HepG2 (cell line): ENCODE data around the gene USP10. TPM values are rescaled to one million over a fixed set of nuclear protein-coding genes. Genes with fewer than 3 reads are reported as not detected.

Experiments
- FLYWCH1 ChIP-seq: sonication (generic); formaldehyde crosslinking; IDR thresholded peaks from 2 replicates; pipeline ENCODE4 v1.8.1; 2023; ENCODE audit warnings: mild to moderate bottlenecking, missing genetic modification reagents
- HHEX ChIP-seq: IDR thresholded peaks from 2 replicates; pipeline ENCODE4 v1.6.1; 2016; ENCODE audit warnings: control low read depth
- KLF16 ChIP-seq, 2 experiments: sonication (generic) in 1 of 2; formaldehyde crosslinking in 1 of 2; IDR thresholded peaks; 2 replicates each; pipeline versions ENCODE4 v1.6.1 to v1.8.0; 2016 to 2023; ENCODE audit warnings: missing genetic modification reagents in 2 of 2, missing compliant biosample characterization in 1 of 2
- MXI1 ChIP-seq: IDR thresholded peaks from 3 replicates; pipeline ENCODE4 v1.6.1; 2012; ENCODE audit warnings: low read depth, low read length, inconsistent platforms, borderline replicate concordance
- NR2F1 ChIP-seq, 2 experiments: fragments of 450-650 bp in 1 of 2; formaldehyde crosslinking in 1 of 2; IDR thresholded peaks; 2 replicates each; pipeline versions ENCODE4 v1.5.0 to v1.6.1; 2016 to 2020; ENCODE audit warnings: mild to moderate bottlenecking in 1 of 2, missing compliant biosample characterization in 1 of 2, missing genetic modification reagents in 1 of 2, moderate library complexity in 1 of 2
- POGZ ChIP-seq: sonication (generic); formaldehyde crosslinking; IDR thresholded peaks from 2 replicates; pipeline ENCODE4 v1.4.0; 2020; ENCODE audit warnings: mild to moderate bottlenecking, missing genetic modification reagents
- SALL2 ChIP-seq: sonication (generic); formaldehyde crosslinking; IDR thresholded peaks from 2 replicates; pipeline ENCODE4 v1.8.1; 2023; ENCODE audit warnings: mild to moderate bottlenecking, missing genetic modification reagents, inconsistent platforms
- TCF12 ChIP-seq, 2 experiments: fragments of 450-650 bp in 1 of 2; sonication (generic) in 1 of 2; formaldehyde crosslinking in 1 of 2; IDR thresholded peaks; 2 replicates each; pipeline versions ENCODE4 v1.6.1 to v1.8.0; 2017 to 2022; ENCODE audit warnings: antibody characterized with exemption in 1 of 2, mild to moderate bottlenecking in 1 of 2, missing genetic modification reagents in 1 of 2, moderate library complexity in 1 of 2
- YEATS4 ChIP-seq: sonication (generic); formaldehyde crosslinking; IDR thresholded peaks from 2 replicates; pipeline ENCODE4 v1.4.0; 2020; ENCODE audit warnings: missing genetic modification reagents, borderline replicate concordance
- ZFP41 ChIP-seq: sonication (generic); formaldehyde crosslinking; IDR thresholded peaks from 2 replicates; pipeline ENCODE4 v1.4.0; 2020; ENCODE audit warnings: mild to moderate bottlenecking, missing genetic modification reagents, borderline replicate concordance
- ZIK1 ChIP-seq: sonication (generic); formaldehyde crosslinking; IDR thresholded peaks from 2 replicates; pipeline ENCODE4 v1.5.0; 2020; ENCODE audit warnings: mild to moderate bottlenecking, low read depth, missing genetic modification reagents, borderline replicate concordance
- ZNF205 ChIP-seq: IDR thresholded peaks from 2 replicates; pipeline ENCODE4 v1.6.1; 2018; ENCODE audit warnings: missing biosample characterization, missing genetic modification reagents
- ZNF557 ChIP-seq: sonication (generic); formaldehyde crosslinking; IDR thresholded peaks from 2 replicates; pipeline ENCODE4 v1.4.0; 2020; ENCODE audit warnings: missing genetic modification reagents
- ZNF562 ChIP-seq: sonication (generic); formaldehyde crosslinking; IDR thresholded peaks from 2 replicates; pipeline ENCODE4 v1.8.0; 2022; ENCODE audit warnings: missing genetic modification reagents, borderline replicate concordance
- ZNF687 ChIP-seq: sonication (generic); formaldehyde crosslinking; IDR thresholded peaks from 2 replicates; pipeline ENCODE4 v1.5.1; 2020; ENCODE audit warnings: mild to moderate bottlenecking, missing genetic modification reagents, moderate library complexity
- ZNF792 ChIP-seq: IDR thresholded peaks from 2 replicates; pipeline ENCODE4 v1.6.1; 2016
- ZSCAN30 ChIP-seq: sonication (generic); formaldehyde crosslinking; IDR thresholded peaks from 2 replicates; pipeline ENCODE4 v1.5.0; 2020; ENCODE audit warnings: mild to moderate bottlenecking, missing genetic modification reagents
- polyA plus RNA-seq, 8 experiments: library from polyadenylated mRNA; depleted of rRNA in 3 of 8; stranded (reverse) in 7 of 8; unstranded in 1 of 8; fragments of >200 nt; fragmentation: Illumina TruSeq in 4 of 8; extraction: Trizol in 4 of 8; gene quantifications; 2 replicates each; pipeline versions ENCODE4 v1.2.1 to v1.2.3, GENCODE V29; 2011 to 2016; ENCODE audit warnings: low read depth in 4 of 8, missing spikeins in 1 of 8, mixed read lengths in 1 of 8; ENCODE audit not compliant: insufficient read depth in 1 of 8
- total RNA-seq, 5 experiments: library from RNA; depleted of rRNA; stranded (reverse); fragments of >200 nt; fragmentation: Illumina TruSeq; extraction: Trizol; gene quantifications; 2 replicates each; pipeline ENCODE4 v1.2.3, GENCODE V29; 2016; ENCODE audit warnings: low read depth in 1 of 5
- TF ChIP-seq, protein P1 (sequence below): sonication (generic); formaldehyde crosslinking; IDR thresholded peaks from 2 replicates; pipeline ENCODE4 v1.4.0; 2020; ENCODE audit warnings: missing genetic modification reagents
- TF ChIP-seq, protein P2 (sequence below): sonication (generic); formaldehyde crosslinking; IDR thresholded peaks from 2 replicates; pipeline ENCODE4 v1.4.0; 2020; ENCODE audit warnings: mild to moderate bottlenecking, missing genetic modification reagents

USP10 gene
- total and polyA plus RNA-seq, 2 of the 13 experiments (the other 11 are each of a cell fraction or from before 2014, with no cell fraction given): 79.1 to 122 TPM

GRCh38 chr16:84699712-84700445, at the start of gene USP10 (continued):
- TF ChIP-seq, protein P1, sequence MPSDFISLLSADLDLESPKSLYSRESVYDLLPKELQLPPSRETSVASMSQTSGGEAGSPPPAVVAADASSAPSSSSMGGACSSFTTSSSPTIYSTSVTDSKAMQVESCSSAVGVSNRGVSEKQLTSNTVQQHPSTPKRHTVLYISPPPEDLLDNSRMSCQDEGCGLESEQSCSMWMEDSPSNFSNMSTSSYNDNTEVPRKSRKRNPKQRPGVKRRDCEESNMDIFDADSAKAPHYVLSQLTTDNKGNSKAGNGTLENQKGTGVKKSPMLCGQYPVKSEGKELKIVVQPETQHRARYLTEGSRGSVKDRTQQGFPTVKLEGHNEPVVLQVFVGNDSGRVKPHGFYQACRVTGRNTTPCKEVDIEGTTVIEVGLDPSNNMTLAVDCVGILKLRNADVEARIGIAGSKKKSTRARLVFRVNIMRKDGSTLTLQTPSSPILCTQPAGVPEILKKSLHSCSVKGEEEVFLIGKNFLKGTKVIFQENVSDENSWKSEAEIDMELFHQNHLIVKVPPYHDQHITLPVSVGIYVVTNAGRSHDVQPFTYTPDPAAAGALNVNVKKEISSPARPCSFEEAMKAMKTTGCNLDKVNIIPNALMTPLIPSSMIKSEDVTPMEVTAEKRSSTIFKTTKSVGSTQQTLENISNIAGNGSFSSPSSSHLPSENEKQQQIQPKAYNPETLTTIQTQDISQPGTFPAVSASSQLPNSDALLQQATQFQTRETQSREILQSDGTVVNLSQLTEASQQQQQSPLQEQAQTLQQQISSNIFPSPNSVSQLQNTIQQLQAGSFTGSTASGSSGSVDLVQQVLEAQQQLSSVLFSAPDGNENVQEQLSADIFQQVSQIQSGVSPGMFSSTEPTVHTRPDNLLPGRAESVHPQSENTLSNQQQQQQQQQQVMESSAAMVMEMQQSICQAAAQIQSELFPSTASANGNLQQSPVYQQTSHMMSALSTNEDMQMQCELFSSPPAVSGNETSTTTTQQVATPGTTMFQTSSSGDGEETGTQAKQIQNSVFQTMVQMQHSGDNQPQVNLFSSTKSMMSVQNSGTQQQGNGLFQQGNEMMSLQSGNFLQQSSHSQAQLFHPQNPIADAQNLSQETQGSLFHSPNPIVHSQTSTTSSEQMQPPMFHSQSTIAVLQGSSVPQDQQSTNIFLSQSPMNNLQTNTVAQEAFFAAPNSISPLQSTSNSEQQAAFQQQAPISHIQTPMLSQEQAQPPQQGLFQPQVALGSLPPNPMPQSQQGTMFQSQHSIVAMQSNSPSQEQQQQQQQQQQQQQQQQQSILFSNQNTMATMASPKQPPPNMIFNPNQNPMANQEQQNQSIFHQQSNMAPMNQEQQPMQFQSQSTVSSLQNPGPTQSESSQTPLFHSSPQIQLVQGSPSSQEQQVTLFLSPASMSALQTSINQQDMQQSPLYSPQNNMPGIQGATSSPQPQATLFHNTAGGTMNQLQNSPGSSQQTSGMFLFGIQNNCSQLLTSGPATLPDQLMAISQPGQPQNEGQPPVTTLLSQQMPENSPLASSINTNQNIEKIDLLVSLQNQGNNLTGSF (CRISPR knock-in tag): no peak; the same call in 1 of the 2 replicates
- TF ChIP-seq POGZ (CRISPR knock-in tag) (peak; percentile 74), KLF16 (CRISPR knock-in tag; IDR thresholded peaks at IDR 0.05) (peak in 1 of 2 experiments; percentile 73; a peak in 1 of 4 replicates), ZNF792 (CRISPR knock-in tag) (peak; percentile 64; the same call in 1 of the 2 replicates), TCF12 (IDR thresholded peaks at IDR 0.05) (no peak), TCF12 (CRISPR knock-in tag; IDR thresholded peaks at IDR 0.05) (peak; percentile 86), SALL2 (peak; percentile 83), ZNF562 (CRISPR knock-in tag) (no peak), ZSCAN30 (CRISPR knock-in tag) (0 out of 2 replicates have a peak, but pooled peaks have one; percentile 68), ZNF205 (CRISPR knock-in tag) (peak; percentile 70; the same call in 1 of the 2 replicates), MXI1 (peak; percentile 77; the same call in 2 of the 3 replicates), NR2F1 (CRISPR knock-in tag; IDR thresholded peaks at IDR 0.05) (no peak), ZNF557 (no peak), YEATS4 (CRISPR knock-in tag) (peak; percentile 98), ZFP41 (CRISPR knock-in tag) (0 out of 2 replicates have a peak, but pooled peaks have one; percentile 66), FLYWCH1 (CRISPR knock-in tag) (no peak), ZNF687 (CRISPR knock-in tag) (peak; percentile 96), ZIK1 (CRISPR knock-in tag) (no peak; the same call in 1 of the 2 replicates), HHEX (CRISPR knock-in tag) (no peak)
- TF ChIP-seq, protein P2, sequence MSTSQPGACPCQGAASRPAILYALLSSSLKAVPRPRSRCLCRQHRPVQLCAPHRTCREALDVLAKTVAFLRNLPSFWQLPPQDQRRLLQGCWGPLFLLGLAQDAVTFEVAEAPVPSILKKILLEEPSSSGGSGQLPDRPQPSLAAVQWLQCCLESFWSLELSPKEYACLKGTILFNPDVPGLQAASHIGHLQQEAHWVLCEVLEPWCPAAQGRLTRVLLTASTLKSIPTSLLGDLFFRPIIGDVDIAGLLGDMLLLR (CRISPR knock-in tag): peak; percentile 68; the same call in 1 of the 2 replicates
